Smooth muscle cell (in vitro differentiated cells): ENCODE measurements around the gene PARP15. TPM values are rescaled to one million over a fixed set of nuclear protein-coding genes. Genes with fewer than 3 reads are reported as not detected.

Source experiments
- DNase-seq: peaks from one replicate; lab custom pipeline; 2025; ENCODE audit not compliant: unreplicated experiment; lab: John Stamatoyannopoulos, UW
- H2AFZ ChIP-seq: fragments of 200-600 bp; sonication (generic); 2 replicates; pipeline ENCODE4 v1.6.0; 2016; ENCODE audit warnings: antibody characterized with exemption, low read depth, mild to moderate bottlenecking
- H3F3A ChIP-seq: fragments of 200-600 bp; sonication (generic); 2 replicates; pipeline ENCODE4 v1.6.0; 2017; ENCODE audit warnings: antibody characterized with exemption, low read depth
- H3K27ac ChIP-seq: fragments of 200-600 bp; sonication (generic); 2 replicates; pipeline ENCODE4 v1.5.1; 2016; ENCODE audit warnings: low read depth, mild to moderate bottlenecking
- H3K27me3 ChIP-seq: fragments of 200-600 bp; sonication (generic); 2 replicates; pipeline ENCODE4 v1.6.1; 2016; ENCODE audit warnings: low read depth, mild to moderate bottlenecking
- H3K36me3 ChIP-seq: fragments of 200-600 bp; sonication (generic); 2 replicates; pipeline ENCODE4 v1.5.1; 2016; ENCODE audit warnings: low read depth
- H3K4me1 ChIP-seq: fragments of 200-600 bp; sonication (generic); 2 replicates; pipeline ENCODE4 v1.5.1; 2016; ENCODE audit warnings: low read depth
- H3K4me2 ChIP-seq: fragments of 200-600 bp; sonication (generic); 2 replicates; pipeline ENCODE4 v1.6.0; 2016; ENCODE audit warnings: mild to moderate bottlenecking
- H3K4me3 ChIP-seq: fragments of 200-600 bp; sonication (generic); 2 replicates; pipeline ENCODE4 v1.5.1; 2016; ENCODE audit warnings: mild to moderate bottlenecking
- H3K79me2 ChIP-seq: fragments of 200-600 bp; sonication (generic); 2 replicates; pipeline ENCODE4 v1.6.0; 2016; ENCODE audit warnings: low read depth, mild to moderate bottlenecking
- H3K9ac ChIP-seq: fragments of 200-600 bp; sonication (generic); 2 replicates; pipeline ENCODE4 v1.6.0; 2016; ENCODE audit warnings: low read depth
- H3K9me3 ChIP-seq: fragments of 200-600 bp; sonication (generic); replicated peaks from 2 replicates; pipeline ENCODE4 v1.5.1; 2016; ENCODE audit warnings: low read depth
- H4K20me1 ChIP-seq: fragments of 200-600 bp; sonication (generic); 2 replicates; pipeline ENCODE4 v1.6.0; 2016; ENCODE audit warnings: low read depth
- WGBS: methylation state at CpG from one replicate; pipeline ENCODE4 v1.1.7; 2016; ENCODE audit warnings: low lambda C conversion rate; 5-methylcytosine and 5-hydroxymethylcytosine counted together
- polyA plus RNA-seq: library from polyadenylated mRNA; unstranded; fragments of >200 nt; fragmentation: Nextera tagmentation; extraction: Ambion mirVana; gene quantifications from 2 replicates; pipeline ENCODE4 v1.2.1, GENCODE V29; 2016
- total RNA-seq: library from RNA; depleted of rRNA; stranded (reverse); fragments of >200 nt; gene quantifications from 2 replicates; pipeline ENCODE4 v1.2.3, GENCODE V29; 2014
- TF ChIP-seq, protein P1 (sequence below): fragments of 200-600 bp; sonication (generic); IDR thresholded peaks from 2 replicates; pipeline ENCODE4 v1.5.1; 2017; ENCODE audit warnings: borderline replicate concordance, mild to moderate bottlenecking, antibody characterized with exemption; ENCODE audit not compliant: insufficient read depth, poor library complexity, severe bottlenecking

The PARP15 gene
- total and polyA plus RNA-seq, 2 experiments from 2014 or later = 0.40 TPM; not detected in 1

- Histone ChIP-seq H3K36me3 (no peaks in the 10 kb centered on the region), H3K27me3 (no peaks in the 10 kb centered on the region), H4K20me1 (no peaks in the 10 kb centered on the region), H2AFZ (no peak overlapping the region), H3K27ac (peak overlapping the region; percentile 16), H3K4me2 (no peak overlapping the region), H3K79me2 (no peaks in the 10 kb centered on the region), H3K4me3 (no peak overlapping the region), H3K4me1 (peaks cover 4% of the 10 kb centered on the region), H3K9me3 (no peaks in the 10 kb centered on the region), H3K9ac (no peak overlapping the region), H3F3A (no peaks in the 10 kb centered on the region)
- DNase-seq = no peak
- 49% methylated on average over 6 of the region's 6 CpGs for WGBS
- TF ChIP-seq, protein P1, sequence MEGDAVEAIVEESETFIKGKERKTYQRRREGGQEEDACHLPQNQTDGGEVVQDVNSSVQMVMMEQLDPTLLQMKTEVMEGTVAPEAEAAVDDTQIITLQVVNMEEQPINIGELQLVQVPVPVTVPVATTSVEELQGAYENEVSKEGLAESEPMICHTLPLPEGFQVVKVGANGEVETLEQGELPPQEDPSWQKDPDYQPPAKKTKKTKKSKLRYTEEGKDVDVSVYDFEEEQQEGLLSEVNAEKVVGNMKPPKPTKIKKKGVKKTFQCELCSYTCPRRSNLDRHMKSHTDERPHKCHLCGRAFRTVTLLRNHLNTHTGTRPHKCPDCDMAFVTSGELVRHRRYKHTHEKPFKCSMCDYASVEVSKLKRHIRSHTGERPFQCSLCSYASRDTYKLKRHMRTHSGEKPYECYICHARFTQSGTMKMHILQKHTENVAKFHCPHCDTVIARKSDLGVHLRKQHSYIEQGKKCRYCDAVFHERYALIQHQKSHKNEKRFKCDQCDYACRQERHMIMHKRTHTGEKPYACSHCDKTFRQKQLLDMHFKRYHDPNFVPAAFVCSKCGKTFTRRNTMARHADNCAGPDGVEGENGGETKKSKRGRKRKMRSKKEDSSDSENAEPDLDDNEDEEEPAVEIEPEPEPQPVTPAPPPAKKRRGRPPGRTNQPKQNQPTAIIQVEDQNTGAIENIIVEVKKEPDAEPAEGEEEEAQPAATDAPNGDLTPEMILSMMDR = no peak
These were observed 22.0 kb upstream of the PARP15 start for GRCh38 chr3:122555275-122556071.

DNA sequence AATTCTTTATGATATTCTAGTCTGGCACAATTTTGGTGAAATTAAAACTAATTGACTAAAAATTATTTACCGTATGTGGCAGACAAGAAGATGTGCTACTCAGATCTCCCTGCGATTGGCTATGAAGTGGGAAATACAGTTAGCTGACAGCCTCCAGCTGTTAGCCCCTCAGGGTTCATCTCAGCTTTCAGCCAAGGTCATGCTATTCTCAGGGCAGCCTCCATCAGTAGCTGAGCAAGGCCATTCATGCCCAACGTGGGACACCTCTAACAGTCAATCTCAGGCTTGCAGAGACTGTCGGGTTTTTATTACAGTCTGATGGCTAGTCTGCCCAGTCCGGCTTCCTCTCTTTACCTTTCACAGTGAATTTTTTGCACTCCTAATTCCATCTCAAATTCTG, 20.1 kb upstream of the PARP15 start:
- Histone ChIP-seq H4K20me1 (no peaks in the 10 kb centered on the region), H3K36me3 (no peaks in the 10 kb centered on the region), H3K4me3 (no peak overlapping the region), H3K27ac (no peak overlapping the region), H3K4me1 (peaks cover 4% of the 10 kb centered on the region), H3K4me2 (no peak overlapping the region), H2AFZ (no peak overlapping the region), H3K9me3 (no peaks in the 10 kb centered on the region), H3K27me3 (no peaks in the 10 kb centered on the region), H3K79me2 (no peaks in the 10 kb centered on the region), H3F3A (no peaks in the 10 kb centered on the region), H3K9ac (no peak overlapping the region)
- WGBS = 93% methylated on average over 5 of the region's 5 CpGs
- DNase-seq = no peak
- TF ChIP-seq, protein P1 = no peak

GRCh38 chr3:122558605-122559004, 18.8 kb upstream of the PARP15 start:
- no peaks in the 10 kb centered on the region for H3F3A ChIP-seq
- H3K27ac ChIP-seq = no peak overlapping the region
- H3K4me3 ChIP-seq = no peak overlapping the region
- H3K9me3 ChIP-seq = no peaks in the 10 kb centered on the region
- TF ChIP-seq, protein P1 = no peak
- no peaks in the 10 kb centered on the region for H3K79me2 ChIP-seq
- no peak for DNase-seq
- H2AFZ ChIP-seq = no peak overlapping the region
- H3K4me2 ChIP-seq = no peak overlapping the region
- 93% methylated on average over 6 of the region's 6 CpGs for WGBS
- H3K36me3 ChIP-seq = no peaks in the 10 kb centered on the region
- no peaks in the 10 kb centered on the region for H4K20me1 ChIP-seq
- H3K4me1 ChIP-seq = peaks cover 5% of the 10 kb centered on the region
- no peak overlapping the region for H3K9ac ChIP-seq
- H3K27me3 ChIP-seq = no peaks in the 10 kb centered on the region

- Histone ChIP-seq H3K9me3 (no peaks in the 10 kb centered on the region), H3K9ac (no peak overlapping the region), H3K4me1 (peaks cover 9% of the 10 kb centered on the region), H2AFZ (no peak overlapping the region), H3K36me3 (no peaks in the 10 kb centered on the region), H3K4me2 (no peak overlapping the region), H4K20me1 (no peaks in the 10 kb centered on the region), H3F3A (no peaks in the 10 kb centered on the region), H3K27me3 (no peaks in the 10 kb centered on the region), H3K4me3 (no peak overlapping the region), H3K79me2 (no peaks in the 10 kb centered on the region), H3K27ac (no peak overlapping the region)
- TF ChIP-seq, protein P1 = no peak
- DNase-seq = no peak
- 62% methylated on average over 3 of the region's 3 CpGs for WGBS
These were observed 17.5 kb upstream of the PARP15 start for GRCh38 chr3:122559906-122560305.
